NOMO-1 treated with dmso at 0.1 percent for 144 hours (cell line): ENCODE results near the gene PBRM1.
A peak's percentile ranks its signal among the peaks of the same experiment; 100 is the strongest.

ENCODE experiments used
- DNase-seq: peaks from one replicate; lab custom pipeline; 2025; ENCODE audit not compliant: unreplicated experiment; lab: John Stamatoyannopoulos, UW

PBRM1 gene

DNA sequence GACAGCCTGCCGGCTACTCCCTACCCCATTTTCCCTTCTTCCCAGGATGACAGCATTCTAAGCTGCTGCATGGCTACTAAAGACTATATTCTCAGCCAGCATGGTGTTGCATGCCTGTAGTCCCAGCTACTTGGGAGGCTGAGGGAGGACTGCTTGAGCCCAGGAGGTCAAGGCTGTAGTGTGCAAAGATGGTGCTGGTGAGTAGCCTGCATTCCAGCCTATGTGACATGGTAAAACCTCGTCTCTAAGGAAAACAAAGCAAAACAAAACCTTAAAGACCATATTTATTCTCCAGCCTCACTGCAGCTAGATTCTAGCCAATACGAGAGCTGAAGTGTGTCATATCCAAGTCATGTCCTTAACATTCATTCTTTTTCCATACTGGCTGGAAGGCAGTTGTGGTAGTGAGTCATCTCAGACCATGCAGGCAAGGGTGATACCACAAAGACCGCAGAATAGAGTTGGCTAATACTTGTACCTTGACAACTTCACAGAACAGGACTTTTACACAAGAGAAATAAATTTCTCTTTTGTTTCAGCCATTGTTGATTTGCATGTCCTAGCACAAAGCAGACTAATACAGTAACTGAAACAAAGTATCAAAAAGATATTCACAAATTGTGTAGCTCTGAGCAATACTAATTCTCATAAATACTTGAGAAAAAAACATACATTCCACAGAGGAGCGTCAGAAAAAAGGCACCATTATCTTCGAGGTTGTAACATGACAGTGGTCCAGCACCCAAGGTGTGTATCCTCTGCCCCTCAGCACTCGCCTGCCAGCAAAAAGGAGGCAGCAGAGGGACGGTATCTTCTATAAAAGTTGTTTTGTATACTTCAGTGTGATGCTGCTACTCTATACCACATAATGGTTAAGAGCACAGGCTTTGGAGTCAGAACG lies 14.8 kb downstream of the PBRM1 start:
- DNase-seq = peak; percentile 70

DNA sequence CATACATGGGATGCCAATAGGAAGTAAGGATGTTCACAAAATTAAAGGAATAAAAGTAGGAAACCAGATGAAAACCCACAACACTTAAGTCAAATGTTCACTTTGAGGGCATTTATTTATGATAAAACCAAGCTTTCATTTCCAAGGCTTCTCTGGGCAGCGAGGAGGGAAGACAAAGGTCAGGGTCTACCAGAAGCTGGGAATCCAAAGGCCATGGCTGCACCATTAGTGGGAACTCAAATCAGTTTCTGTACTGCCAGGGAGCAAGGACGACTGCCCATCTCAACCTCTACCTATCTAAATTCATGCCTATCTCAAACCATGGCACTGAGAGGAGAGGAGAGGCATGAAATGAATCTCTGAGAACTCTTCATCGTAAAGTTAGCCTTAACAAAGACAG lies 22.6 kb downstream of the PBRM1 start:
- DNase-seq = no peak

DNA sequence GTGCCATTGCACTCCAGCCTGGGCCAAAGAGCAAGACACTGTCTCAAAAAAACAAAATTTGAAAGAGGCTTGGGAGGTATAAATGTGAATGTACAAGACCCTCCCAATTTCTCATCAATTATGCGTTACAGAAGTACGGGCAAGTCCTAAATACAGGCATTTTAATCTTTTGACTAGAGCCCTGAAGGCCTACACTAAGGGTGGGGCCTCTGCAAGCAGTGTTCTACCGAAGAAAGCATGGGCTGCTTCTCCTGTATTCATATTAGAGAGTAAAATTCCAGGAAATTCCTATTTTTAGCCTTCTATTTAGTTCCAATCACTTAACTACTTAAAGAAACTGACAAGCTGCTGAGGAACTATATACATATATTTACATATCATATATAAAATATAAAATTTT lies 25.7 kb downstream of the PBRM1 start:
- DNase-seq = no peak

DNA sequence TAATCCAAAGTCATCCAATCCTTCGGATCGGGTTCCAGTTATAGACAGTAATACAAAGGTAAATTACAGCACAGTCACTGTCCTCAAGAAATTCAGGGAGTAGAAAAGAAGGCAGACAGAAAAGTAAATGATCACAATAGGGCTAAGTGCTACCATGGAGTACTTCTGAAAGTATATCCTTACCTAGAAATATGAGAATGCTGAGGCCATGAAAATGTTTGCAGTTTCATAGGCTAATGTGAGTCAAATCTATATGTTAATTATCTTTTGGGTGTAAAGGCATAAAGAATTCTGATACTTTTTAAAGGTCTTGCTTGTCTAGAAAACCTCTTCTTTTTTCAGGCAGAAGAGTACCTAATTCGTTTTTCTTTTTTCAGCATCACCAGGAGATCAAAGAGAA lies 29.8 kb downstream of the PBRM1 start:
- DNase-seq = no peak

DNA sequence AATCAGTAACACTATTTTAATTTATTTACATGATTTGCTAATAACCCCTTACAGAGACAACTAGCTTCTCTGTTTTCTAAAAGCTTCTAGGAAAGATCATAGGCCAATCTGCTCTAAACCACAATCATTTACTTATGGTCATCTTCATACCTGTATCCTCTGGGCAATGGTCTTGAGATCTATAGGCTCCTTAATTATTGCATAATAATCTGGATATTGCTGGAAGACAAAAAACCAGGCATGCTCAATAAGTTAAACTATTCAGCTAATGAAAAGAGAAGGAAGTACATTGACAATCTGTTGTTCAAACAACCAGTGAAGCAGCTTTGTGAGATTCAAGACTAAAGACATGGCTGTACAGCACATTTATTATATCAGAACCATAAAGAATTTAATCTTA lies 34.1 kb downstream of the PBRM1 start:
- no peak for DNase-seq

DNA sequence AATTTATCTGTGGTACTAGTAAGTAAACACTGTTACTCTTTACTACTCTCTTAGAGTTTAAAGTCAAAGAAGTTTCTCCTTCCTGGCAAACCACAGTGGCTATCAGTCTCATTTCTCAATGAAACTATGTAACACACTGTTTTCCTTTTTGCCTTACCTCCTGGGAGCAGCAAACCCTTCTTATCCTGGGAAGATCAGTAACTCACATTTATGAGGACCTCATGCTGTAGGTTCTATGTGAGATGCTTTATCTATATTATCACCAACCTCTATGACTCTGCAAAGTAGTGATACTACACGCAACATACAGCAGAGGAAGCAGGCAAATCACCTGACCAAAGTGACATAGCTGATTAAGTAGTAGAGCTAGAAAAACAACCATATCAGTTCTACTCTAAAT lies 35.3 kb downstream of the PBRM1 start:
- DNase-seq = no peak

DNA sequence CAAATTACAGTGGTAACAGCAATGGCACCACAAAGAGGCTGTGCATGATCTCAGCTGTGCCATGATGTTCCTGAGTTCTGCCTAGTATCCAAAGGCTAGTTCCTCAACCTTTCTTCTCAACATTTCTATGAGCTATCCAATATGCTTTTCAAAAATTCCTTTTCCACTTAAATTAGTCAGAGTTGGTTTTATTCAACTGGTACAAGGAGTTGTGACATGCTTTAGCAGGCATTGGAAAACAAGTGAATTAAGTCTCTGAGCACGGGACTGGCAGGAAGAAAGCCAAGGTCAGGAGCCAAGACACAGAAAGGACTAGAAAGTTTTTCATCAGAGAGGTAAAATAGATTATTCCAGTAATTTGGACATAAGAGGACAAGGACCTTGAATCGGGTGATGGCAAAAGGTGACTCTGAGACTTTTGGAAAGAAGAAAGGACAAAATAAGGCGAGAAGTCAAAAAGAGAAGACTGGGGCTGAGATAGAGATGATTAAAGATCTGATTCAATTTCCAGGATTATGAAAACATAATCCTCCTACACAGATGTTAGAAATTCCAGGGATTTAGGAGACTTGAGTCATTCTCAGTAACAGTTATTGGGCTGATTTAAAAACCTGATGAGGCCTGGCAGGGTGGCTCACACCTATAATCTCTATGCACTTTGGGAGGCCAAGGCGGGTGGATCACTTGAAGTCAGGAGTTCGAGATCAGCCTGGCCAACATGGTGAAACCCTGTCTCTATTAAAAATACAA lies 36.1 kb downstream of the PBRM1 start:
- DNase-seq = no peak

DNA sequence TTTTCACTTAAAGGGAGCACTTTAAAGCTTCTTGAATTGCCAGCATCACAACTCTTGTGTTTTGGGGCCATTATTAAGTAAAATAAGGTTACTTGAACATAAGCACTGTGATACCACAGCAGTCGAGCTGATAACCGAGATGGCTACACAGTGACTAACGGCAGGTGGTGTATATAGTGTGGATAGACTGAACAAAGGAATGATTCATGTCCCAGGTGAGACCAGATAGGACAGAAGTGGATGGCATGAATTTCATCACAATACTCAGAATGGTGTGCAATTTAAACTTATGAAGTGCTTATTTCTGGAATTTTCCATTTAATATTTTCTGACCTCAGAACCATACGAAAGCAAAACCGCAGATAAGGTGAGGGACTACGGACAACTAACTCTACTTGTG lies 40.2 kb downstream of the PBRM1 start:
- no peak for DNase-seq

DNA sequence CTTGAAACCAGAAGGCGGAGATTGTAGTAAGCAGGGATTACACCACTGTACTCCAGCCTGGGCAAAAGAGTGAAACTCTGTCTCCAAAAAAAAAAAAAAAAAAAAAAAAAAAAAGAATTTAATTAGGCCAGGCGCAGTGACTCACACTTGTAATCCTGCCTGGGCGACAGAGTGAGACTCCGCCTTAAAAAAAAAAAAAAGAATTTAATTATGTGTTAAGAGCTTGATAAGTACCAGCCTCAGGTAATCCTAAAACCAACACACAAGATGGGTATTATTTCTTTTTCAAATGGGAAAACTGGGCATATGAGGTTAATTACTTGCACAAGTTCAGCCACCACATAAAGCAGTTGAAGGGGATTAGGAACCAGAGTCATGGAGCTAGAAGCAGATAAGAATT lies 49.0 kb downstream of the PBRM1 start:
- DNase-seq = no peak

DNA sequence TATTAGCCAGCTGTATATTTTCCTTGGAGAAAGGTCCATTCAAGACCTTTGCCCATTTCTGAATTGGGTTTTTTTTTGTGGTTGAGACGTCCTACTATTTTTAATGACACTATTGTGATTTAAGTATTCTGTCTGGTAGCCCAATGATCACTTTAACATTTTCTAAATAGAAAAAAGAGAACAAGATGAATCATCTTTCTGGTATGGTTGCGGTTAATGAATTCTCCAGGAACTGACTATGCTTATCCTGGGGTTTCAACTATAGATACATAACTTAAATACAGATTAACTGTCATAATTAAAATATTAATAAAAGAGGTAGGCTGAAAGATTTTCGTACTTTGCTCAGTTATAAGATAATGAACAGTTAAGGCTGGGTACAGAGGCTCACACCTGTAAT lies 51.9 kb downstream of the PBRM1 start:
- DNase-seq = no peak

- no peak for DNase-seq
Observed at GRCh38 chr3:52625041-52625440, 60.7 kb downstream of the PBRM1 start.

- no peak for DNase-seq
Observed at GRCh38 chr3:52623234-52623792, 62.4 kb downstream of the PBRM1 start.

- DNase-seq = no peak
Observed at GRCh38 chr3:52620580-52620979, 65.1 kb downstream of the PBRM1 start.

DNA sequence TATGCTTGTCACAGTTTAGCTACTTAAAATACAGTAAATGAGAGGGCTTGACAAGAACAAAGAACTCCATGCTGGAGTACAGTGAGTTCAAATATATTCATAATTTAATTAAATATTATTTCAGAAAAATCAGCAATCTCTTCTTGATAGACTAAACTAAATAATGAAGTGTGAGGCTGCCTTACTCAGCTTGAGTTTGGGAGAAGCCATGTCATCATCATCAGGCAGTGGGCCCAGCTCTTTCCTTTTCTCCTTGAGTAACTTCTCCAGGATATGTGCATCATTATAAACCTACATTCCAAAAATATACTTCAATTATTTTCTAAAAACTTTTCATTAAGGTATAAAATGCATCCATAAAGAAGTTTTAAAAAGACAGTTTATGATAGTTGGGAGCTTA lies 70.5 kb downstream of the PBRM1 start:
- DNase-seq = no peak

GRCh38 chr3:52614689-52615088 lies 71.0 kb downstream of the PBRM1 start:
- DNase-seq = no peak

DNA sequence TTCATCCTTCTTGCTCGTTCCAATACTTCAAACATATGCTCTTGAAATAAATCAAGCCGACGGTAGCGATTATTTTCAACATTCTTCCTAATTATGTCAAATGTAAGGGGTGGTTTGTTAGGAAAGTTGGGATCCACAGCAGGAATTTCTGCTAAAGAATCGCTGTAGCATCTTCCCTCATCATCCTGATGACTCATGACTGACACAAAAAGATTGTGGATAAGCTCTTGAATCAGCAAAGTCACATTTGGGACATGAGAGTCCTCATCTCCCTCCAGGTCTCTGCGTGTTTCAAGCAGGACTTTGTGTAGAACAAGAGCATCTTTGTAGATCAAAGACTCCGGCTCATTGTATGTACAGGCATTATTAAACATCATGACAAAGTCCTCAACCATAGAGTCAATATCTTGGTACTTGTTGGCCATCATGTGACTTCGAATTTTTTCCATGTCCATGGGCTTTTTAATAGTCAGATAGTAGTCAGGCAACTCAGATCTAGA lies 76.3 kb downstream of the PBRM1 start:
- DNase-seq = no peak

DNA sequence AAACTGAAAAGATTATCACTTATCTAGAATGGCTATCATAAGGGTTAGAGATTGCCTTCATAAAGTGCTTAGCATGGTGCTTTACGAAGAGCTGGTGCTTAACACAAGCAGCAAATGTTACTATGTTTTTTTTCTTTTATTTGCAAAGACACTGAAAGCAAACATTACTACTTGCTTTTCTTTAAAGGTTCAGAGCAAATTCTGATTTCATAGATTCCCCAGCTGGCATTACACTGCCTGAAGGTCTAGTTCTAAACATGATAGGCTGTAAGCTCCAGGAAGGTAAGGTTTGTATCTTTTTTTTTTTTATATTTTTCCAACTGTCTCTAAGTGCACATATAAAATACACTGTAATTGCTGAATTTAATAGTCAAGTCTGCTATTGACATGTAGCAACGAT lies 77.4 kb downstream of the PBRM1 start:
- no peak for DNase-seq

DNA sequence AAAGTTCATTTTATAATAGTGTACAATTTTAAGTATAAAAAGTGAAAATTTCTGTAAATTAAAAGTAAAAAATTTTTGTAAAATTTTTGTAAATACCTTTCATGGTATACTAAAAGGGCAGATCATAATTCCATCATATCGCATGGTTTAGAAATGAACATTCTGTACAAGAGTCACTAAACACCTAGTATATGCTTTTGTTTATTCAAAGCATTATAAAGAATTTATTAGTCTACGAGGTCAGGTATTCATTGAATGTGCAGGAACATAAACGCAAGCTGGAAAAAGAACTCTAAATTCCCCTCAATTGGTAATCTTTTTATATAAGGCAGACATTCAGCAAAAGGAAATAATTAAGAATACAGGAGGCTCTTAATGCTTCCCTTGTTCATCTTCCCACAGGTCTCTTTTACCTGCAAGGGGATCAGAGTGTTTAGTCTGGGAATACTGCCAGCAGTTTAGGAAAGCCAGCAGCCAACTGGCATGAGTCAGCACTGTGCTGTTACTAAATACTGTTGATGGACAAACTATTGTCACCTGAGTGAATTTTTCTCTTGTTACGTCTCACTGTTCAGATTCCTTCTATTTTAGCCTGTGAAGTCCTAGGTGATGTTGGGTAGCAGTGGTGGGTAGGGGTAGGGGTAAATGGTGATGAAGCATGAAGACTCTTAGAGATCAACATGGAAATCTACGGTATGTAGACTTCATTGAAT lies 79.2 kb downstream of the PBRM1 start:
- no peak for DNase-seq

GRCh38 chr3:52600258-52600657 lies 85.5 kb downstream of the PBRM1 start:
- no peak for DNase-seq

DNA sequence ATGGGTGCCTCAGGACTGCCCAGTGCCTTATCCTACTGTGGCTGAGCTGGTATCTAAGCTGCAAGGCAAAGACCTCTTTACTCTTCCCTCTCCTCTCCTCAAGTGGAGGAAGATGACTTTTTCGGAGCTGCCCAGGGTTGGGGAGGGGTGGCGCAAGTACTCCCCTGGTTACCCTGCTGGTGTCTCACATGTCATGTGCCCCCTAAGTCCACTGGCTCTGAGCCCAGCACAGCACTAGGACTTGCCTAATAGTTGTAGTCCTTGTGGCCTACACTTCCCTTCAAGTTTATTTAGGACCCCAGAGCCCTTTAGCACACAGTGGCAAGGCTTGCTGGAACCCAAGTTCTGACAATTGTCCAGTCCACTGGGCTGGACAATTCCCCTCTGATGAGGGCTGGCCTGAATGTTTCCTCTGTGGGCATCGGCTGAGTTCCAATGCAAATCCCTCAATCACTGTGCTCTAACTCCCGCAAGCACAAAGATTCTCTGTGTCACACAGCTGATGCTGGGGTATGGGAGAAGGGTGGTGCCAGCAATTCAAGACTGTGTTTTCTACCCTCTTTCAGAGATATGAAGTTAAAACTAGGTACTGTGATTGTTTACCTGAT lies 89.0 kb downstream of the PBRM1 start:
- no peak for DNase-seq

DNA sequence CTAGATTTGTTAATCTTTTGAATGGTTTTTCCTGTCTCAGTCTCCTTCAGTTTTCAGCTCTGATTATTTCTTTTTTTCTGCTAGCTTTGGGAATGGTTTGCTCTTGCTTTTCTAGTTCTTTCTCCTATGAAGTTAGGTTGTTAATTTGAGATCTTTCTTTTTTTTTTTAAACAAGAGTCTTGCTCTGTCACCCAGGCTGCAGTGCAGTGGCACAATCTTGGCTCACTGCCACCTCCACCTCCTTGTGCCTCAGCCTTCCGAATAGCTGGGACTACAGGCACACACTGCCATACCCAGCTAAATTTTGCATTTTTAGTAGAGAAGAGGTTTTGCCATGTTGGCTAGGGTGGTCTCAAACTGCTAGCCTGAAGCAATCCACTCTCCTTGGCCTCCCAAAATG lies 92.6 kb downstream of the PBRM1 start:
- DNase-seq = no peak
